Mesenchymal stem cell (in vitro differentiated cells and primary cell): ENCODE measurements around the gene FAH.

Experiments used
- DNase-seq: peaks from one replicate; pipeline ENCODE4 v3.0.0-alpha.2; 2013
- H2AFZ ChIP-seq: one replicate; pipeline ENCODE4 v1.6.1; 2013; ENCODE audit warnings: low read depth, mild to moderate bottlenecking, control low read depth, inconsistent platforms, low read length, moderate library complexity
- H2AK5ac ChIP-seq: 2 replicates; pipeline ENCODE4 v1.6.1; 2013; ENCODE audit warnings: low read length, moderate library complexity, mild to moderate bottlenecking, inconsistent platforms; ENCODE audit not compliant: severe bottlenecking
- H2BK120ac ChIP-seq: one replicate; pipeline ENCODE4 v1.6.1; 2013; ENCODE audit warnings: low read depth, mild to moderate bottlenecking, inconsistent platforms, low read length, moderate library complexity
- H2BK12ac ChIP-seq, 2 experiments: one replicate each; pipeline ENCODE4 v1.6.1; 2013; ENCODE audit warnings: inconsistent platforms in 2 of 2, low read length in 2 of 2, mild to moderate bottlenecking in 2 of 2, moderate library complexity in 2 of 2, control low read depth in 1 of 2
- H2BK15ac ChIP-seq: one replicate; pipeline ENCODE4 v1.6.1; 2013; ENCODE audit warnings: mild to moderate bottlenecking, low read depth, inconsistent platforms; ENCODE audit not compliant: poor library complexity, severe bottlenecking
- H2BK5ac ChIP-seq: 2 replicates; pipeline ENCODE4 v1.6.1; 2013; ENCODE audit warnings: low read depth, mild to moderate bottlenecking, low read length, control low read depth, inconsistent platforms; ENCODE audit not compliant: poor library complexity, severe bottlenecking
- H3K14ac ChIP-seq, 2 experiments: one replicate each; pipeline ENCODE4 v1.6.1; 2013; ENCODE audit warnings: inconsistent platforms in 2 of 2, low read length in 2 of 2, control low read depth in 1 of 2, mild to moderate bottlenecking in 1 of 2, moderate library complexity in 1 of 2
- H3K18ac ChIP-seq, 2 experiments: one replicate each; pipeline ENCODE4 v1.6.1; 2013; ENCODE audit warnings: inconsistent platforms in 2 of 2, low read length in 2 of 2, control low read depth in 1 of 2, low read depth in 1 of 2, mild to moderate bottlenecking in 1 of 2
- H3K23ac ChIP-seq, 2 experiments: one replicate each; pipeline ENCODE4 v1.6.1; 2013; ENCODE audit warnings: inconsistent platforms in 2 of 2, low read length in 2 of 2, mild to moderate bottlenecking in 2 of 2, moderate library complexity in 2 of 2, control low read depth in 1 of 2
- H3K27ac ChIP-seq: 2 replicates; pipeline ENCODE4 v1.5.1; 2013; ENCODE audit warnings: mild to moderate bottlenecking, moderate library complexity, low read length, control low read depth, inconsistent platforms; ENCODE audit not compliant: poor library complexity, severe bottlenecking
- H3K27me3 ChIP-seq, 2 experiments: 2 replicates each; pipeline versions ENCODE4 v1.6.1 to v1.7.0; 2013; ENCODE audit warnings: low read length in 2 of 2, mild to moderate bottlenecking in 2 of 2, moderate library complexity in 2 of 2, control low read depth in 1 of 2, inconsistent platforms in 1 of 2; ENCODE audit not compliant: control insufficient read depth in 1 of 2, insufficient read depth in 1 of 2
- H3K36me3 ChIP-seq, 2 experiments: 2 replicates each; pipeline versions ENCODE4 v1.6.1 to v1.7.0; 2013; ENCODE audit warnings: low read length in 2 of 2, control low read depth in 1 of 2, inconsistent platforms in 1 of 2, low read depth in 1 of 2, mild to moderate bottlenecking in 1 of 2; ENCODE audit not compliant: insufficient read depth in 2 of 2, control insufficient read depth in 1 of 2
- H3K4ac ChIP-seq, 2 experiments: one replicate each; pipeline ENCODE4 v1.6.1; 2013; ENCODE audit warnings: inconsistent platforms in 2 of 2, low read length in 2 of 2, mild to moderate bottlenecking in 2 of 2, moderate library complexity in 2 of 2, control low read depth in 1 of 2, low read depth in 1 of 2
- H3K4me1 ChIP-seq: 2 replicates; pipeline ENCODE4 v1.6.1; 2013; ENCODE audit warnings: low read depth, low read length, control low read depth; ENCODE audit not compliant: control insufficient read depth, insufficient read depth
- H3K4me2 ChIP-seq: 2 replicates; pipeline ENCODE4 v1.6.1; 2013; ENCODE audit warnings: low read length, mild to moderate bottlenecking, inconsistent platforms; ENCODE audit not compliant: poor library complexity, severe bottlenecking
- H3K4me3 ChIP-seq, 2 experiments: 2 replicates each; pipeline versions ENCODE4 v1.5.1 to v1.7.0; 2013; ENCODE audit warnings: low read length in 2 of 2, mild to moderate bottlenecking in 2 of 2, control low read depth in 1 of 2, low read depth in 1 of 2; ENCODE audit not compliant: insufficient read depth in 1 of 2
- H3K79me1 ChIP-seq: replicated peaks from 2 replicates; pipeline ENCODE4 v1.6.1; 2013; ENCODE audit warnings: mild to moderate bottlenecking, control low read depth, low read length, inconsistent platforms; ENCODE audit not compliant: poor library complexity, severe bottlenecking
- H3K9ac ChIP-seq: 2 replicates; pipeline ENCODE4 v1.7.0; 2013; ENCODE audit warnings: mild to moderate bottlenecking, low read length, moderate library complexity
- H3K9me3 ChIP-seq: 2 replicates; pipeline ENCODE4 v1.7.0; 2013; ENCODE audit warnings: mild to moderate bottlenecking, low read length; ENCODE audit not compliant: control insufficient read depth
- H4K8ac ChIP-seq: one replicate; pipeline ENCODE4 v1.6.1; 2013; ENCODE audit warnings: inconsistent platforms, mild to moderate bottlenecking, low read length, moderate library complexity
- H4K91ac ChIP-seq: one replicate; pipeline ENCODE4 v1.6.1; 2013; ENCODE audit warnings: mild to moderate bottlenecking, low read length, inconsistent platforms
- WGBS: methylation state at CpG from one replicate; pipeline ENCODE4 v1.1.7; 2013; ENCODE audit warnings: mixed read lengths; 5-methylcytosine and 5-hydroxymethylcytosine counted together

FAH gene

DNA sequence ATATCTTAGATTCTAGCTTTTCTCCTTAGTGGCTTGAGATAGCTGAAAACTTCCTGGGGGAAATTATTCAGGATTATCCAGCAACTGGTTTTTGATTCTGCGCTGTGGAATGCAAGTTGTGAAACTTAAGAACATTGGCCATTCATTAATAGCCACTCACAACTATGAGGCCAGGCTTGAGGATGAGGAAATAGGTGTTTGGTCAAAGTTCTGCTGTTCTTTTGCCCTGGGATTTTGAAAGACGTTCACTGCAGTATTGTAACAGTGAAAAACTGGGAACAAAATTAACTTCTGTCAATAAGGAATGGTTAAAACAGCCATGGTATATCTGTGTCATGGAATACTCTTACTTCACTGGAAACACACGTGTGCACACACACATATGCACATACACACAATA is 55.1 kb downstream of the FAH start:
- no peak overlapping the region for H4K8ac ChIP-seq
- no peak overlapping the region for H3K4me3 ChIP-seq
- no peak overlapping the region for H4K91ac ChIP-seq
- no peak overlapping the region for H3K18ac ChIP-seq
- H3K4me2 ChIP-seq: no peak overlapping the region
- no peak for DNase-seq
- H2BK120ac ChIP-seq: no peak overlapping the region
- WGBS: 100% methylated on average over 1 of the region's 3 CpGs
- H3K9ac ChIP-seq: no peak overlapping the region
- H3K36me3 ChIP-seq: no peaks in the 10 kb centered on the region
- peaks cover 21 to 26% of the 10 kb centered on the region in 2 experiments for H3K27me3 ChIP-seq
- no peak overlapping the region for H2BK5ac ChIP-seq
- H3K4ac ChIP-seq: no peak overlapping the region
- no peak overlapping the region for H2BK12ac ChIP-seq
- peaks cover under 1% of the 10 kb centered on the region for H3K9me3 ChIP-seq
- no peaks in the 10 kb centered on the region for H3K79me1 ChIP-seq
- no peak overlapping the region for H3K14ac ChIP-seq
- H3K23ac ChIP-seq: no peak overlapping the region
- no peaks in the 10 kb centered on the region for H3K4me1 ChIP-seq
- no peak overlapping the region for H2AK5ac ChIP-seq
- no peak overlapping the region for H2BK15ac ChIP-seq
- no peak overlapping the region for H3K27ac ChIP-seq
- H2AFZ ChIP-seq: no peak overlapping the region

DNA sequence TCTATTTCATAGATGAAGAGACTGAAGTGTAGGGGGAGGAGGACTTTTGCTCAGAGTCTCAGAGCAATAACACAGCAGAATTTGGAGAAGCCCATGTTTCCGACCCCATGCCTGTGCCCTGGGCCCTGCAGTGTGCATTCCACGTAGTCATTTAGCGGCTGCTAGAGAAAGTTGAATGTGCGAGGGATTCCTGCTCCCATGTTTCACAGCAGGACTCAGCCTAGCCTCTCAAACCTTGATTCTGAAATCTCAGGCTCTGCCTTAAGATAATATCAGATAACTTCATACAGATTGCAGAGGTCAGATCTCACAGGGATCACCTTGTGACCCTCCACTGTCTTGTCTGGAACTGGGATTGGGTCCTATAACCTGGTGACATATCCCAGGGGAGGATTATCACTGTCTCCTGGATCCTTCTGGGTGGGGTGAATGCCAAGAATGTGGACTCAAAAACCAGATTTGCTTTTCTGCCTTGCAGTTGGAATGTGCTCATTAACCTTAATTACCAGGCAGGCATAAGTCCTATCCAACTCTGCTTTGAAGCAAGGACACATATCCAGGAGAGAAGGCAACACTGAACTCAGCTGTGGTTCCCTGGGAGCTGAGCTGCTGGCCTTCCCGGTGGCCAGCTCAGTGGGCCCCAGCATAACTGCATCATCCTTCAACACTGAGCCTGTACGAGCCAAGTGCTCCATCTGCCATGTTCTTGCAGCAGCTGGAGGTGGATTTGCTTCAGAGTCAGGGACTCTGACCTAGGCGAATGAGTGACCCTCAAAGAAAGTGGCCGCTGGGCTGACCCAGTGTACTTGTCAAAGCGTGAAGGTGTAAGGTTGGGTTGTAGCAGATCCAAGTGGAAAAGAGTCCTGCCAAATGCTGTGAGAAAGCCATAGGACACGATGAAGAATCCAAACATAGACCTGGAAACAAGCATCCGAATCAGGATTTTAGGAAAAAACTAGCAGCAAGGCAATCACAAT is 56.2 kb downstream of the FAH start:
- Histone ChIP-seq H3K9me3 (peaks cover 2% of the 10 kb centered on the region), H4K8ac (no peak overlapping the region), H3K4ac (no peak overlapping the region), H3K18ac (no peak overlapping the region), H2AFZ (no peak overlapping the region), H3K23ac (no peak overlapping the region), H3K4me1 (no peaks in the 10 kb centered on the region), H3K79me1 (no peaks in the 10 kb centered on the region), H3K14ac (peak overlapping the region in 1 of 2 experiments; percentile 53), H3K9ac (no peak overlapping the region), H2BK12ac (no peak overlapping the region), H3K4me3 (no peak overlapping the region), H3K36me3 (no peaks in the 10 kb centered on the region), H3K4me2 (no peak overlapping the region), H4K91ac (no peak overlapping the region), H2BK120ac (no peak overlapping the region), H3K27me3 (peaks cover 21 to 24% of the 10 kb centered on the region in 2 experiments), H2BK5ac (no peak overlapping the region), H3K27ac (no peak overlapping the region), H2AK5ac (no peak overlapping the region), H2BK15ac (no peak overlapping the region)
- WGBS: 84% methylated on average over 11 of the region's 11 CpGs
- no peak for DNase-seq

DNA sequence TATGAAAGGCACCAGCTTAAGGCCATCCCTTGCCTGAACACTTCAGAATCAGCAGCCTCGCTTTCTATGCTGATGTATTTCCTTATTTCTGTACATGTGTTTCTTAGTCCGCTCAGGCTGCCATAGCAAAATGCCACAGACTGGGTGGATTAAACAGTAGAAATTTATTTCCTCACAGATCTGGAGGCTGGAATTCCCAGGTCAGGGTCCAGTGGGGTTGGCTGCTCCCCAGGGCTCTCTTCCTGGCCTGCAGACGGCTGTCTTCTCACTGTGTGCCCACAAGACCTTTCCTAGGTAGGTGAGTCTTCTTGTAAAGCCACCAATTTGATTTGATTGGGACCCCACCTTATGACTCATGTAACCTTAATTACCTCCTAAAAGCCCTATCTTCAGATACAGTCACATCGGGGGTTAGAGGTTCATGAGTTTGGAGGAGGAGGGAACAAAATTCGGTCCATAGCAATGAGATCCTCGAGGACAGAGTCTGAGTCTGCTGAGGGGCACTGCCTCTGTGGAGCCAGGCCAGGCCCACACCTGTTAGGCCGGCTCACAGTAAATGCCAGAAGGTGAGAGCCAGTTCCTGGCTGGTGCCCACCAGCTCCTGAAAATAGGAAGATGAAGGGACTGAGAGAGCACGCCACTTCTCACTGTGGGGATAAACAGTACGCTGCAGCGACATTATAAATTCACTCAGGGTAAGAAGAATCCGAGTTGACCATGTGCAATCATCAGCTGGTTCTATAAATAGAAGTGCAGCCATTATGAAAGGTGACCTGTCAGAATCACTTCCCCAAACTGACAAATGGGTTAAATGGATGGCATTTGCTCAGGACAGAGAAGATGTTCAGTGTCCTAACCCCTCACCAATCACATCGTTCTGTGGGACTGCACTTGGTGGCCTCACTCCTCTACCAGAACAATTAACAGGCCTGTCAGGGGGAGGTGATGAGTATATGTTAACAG is 58.1 kb downstream of the FAH start:
- H3K4me2 ChIP-seq: no peak overlapping the region
- H3K27me3 ChIP-seq: peaks cover 16 to 31% of the 10 kb centered on the region in 2 experiments
- no peak overlapping the region for H3K4me3 ChIP-seq
- no peaks in the 10 kb centered on the region for H3K79me1 ChIP-seq
- no peaks in the 10 kb centered on the region for H3K36me3 ChIP-seq
- no peak overlapping the region for H3K23ac ChIP-seq
- no peak for DNase-seq
- no peak overlapping the region for H2BK120ac ChIP-seq
- no peak overlapping the region for H3K14ac ChIP-seq
- no peak overlapping the region for H2AK5ac ChIP-seq
- H2AFZ ChIP-seq: no peak overlapping the region
- H3K27ac ChIP-seq: no peak overlapping the region
- no peak overlapping the region for H3K9ac ChIP-seq
- 84% methylated on average over 11 of the region's 12 CpGs for WGBS
- H3K9me3 ChIP-seq: peaks cover 2% of the 10 kb centered on the region
- H4K91ac ChIP-seq: no peak overlapping the region
- no peak overlapping the region for H2BK5ac ChIP-seq
- H4K8ac ChIP-seq: no peak overlapping the region
- no peak overlapping the region for H3K4ac ChIP-seq
- H2BK15ac ChIP-seq: no peak overlapping the region
- no peaks in the 10 kb centered on the region for H3K4me1 ChIP-seq
- no peak overlapping the region for H2BK12ac ChIP-seq
- no peak overlapping the region for H3K18ac ChIP-seq

DNA sequence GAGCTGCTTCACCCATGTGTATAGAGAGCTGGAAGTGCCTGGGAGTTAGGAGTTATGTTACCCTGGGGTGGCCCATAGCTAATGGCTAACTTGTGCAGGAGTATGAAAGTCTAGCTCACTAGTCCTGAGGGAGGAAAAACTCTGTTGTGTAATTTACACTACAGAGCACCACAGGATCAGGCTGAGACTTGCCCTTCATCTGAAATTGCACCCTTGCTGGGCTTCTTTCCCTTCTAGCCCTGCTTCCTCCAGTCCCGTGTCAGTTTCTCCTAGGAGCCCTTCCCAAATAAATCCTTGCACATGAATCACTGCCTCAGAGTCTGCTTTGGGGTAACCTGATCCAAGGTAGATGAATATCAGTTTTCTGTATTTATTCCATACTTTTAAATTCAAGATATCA is 59.2 kb downstream of the FAH start:
- Histone ChIP-seq H2BK12ac (no peak overlapping the region), H3K4me2 (no peak overlapping the region), H2BK5ac (no peak overlapping the region), H3K4ac (no peak overlapping the region), H4K8ac (no peak overlapping the region), H3K18ac (no peak overlapping the region), H3K27me3 (peaks cover 11 to 34% of the 10 kb centered on the region in 2 experiments), H3K79me1 (no peaks in the 10 kb centered on the region), H3K9ac (no peak overlapping the region), H3K14ac (no peak overlapping the region), H3K4me1 (no peaks in the 10 kb centered on the region), H3K4me3 (no peak overlapping the region), H2BK15ac (no peak overlapping the region), H2AFZ (no peak overlapping the region), H2BK120ac (no peak overlapping the region), H3K9me3 (peaks cover 2% of the 10 kb centered on the region), H2AK5ac (no peak overlapping the region), H4K91ac (no peak overlapping the region), H3K23ac (peak overlapping the region in 1 of 2 experiments; percentile 9), H3K36me3 (no peaks in the 10 kb centered on the region), H3K27ac (no peak overlapping the region)
- DNase-seq: no peak
- 88% methylated on average over 1 of the region's 1 CpG for WGBS
